B cell (primary cell): ENCODE data around the gene JPH2. TPM values are rescaled to one million over a fixed set of nuclear protein-coding genes. Genes with fewer than 3 reads are reported as not detected.
A peak's percentile ranks its signal among the peaks of the same experiment; 100 is the strongest.

Experiments used
- ATAC-seq: fragments of 200-7000 bp; cut with Tn5 transposase; one replicate; pipeline ENCODE4 v1.10.0; 2021; ENCODE audit warnings: low read depth, mild to moderate bottlenecking, moderate number of reproducible peaks, moderate library complexity
- CTCF ChIA-PET: fragments of 350-600 bp; sonication (Branson Sonifier 250); formaldehyde crosslinking; loops from one replicate; lab custom pipeline; 2021; ENCODE audit warnings: antibody characterized with exemption, inconsistent platforms; lab: Charles Lee
- POLR2A ChIA-PET: fragments of 350-600 bp; sonication (Branson Sonifier 250); formaldehyde crosslinking; loops from one replicate; lab custom pipeline; 2021; ENCODE audit warnings: antibody characterized with exemption; lab: Charles Lee
- DNase-seq: peaks from one replicate; pipeline ENCODE4 v3.0.0; 2013
- H2AFZ ChIP-seq: 2 replicates; pipeline ENCODE4 v1.6.1; 2012; ENCODE audit warnings: mild to moderate bottlenecking, low read depth, low read length; ENCODE audit not compliant: insufficient read depth, poor library complexity, severe bottlenecking
- H3K27ac ChIP-seq, 2 donors: 1 replicate in 1 of 2; 2 replicates in 1 of 2; pipeline ENCODE4 v1.5.1; 2012 to 2013; ENCODE audit warnings: low read length in 2 of 2, mild to moderate bottlenecking in 2 of 2, moderate library complexity in 1 of 2
- H3K27me3 ChIP-seq, 4 experiments: fragments of 200-600 bp in 1 of 4; sonication (generic) in 1 of 4; replicated peaks in 1 of 4; 1 replicate in 2 of 4; 2 replicates in 2 of 4; pipeline versions ENCODE4 v1.6.1 to v1.7.0; 2013 to 2016; ENCODE audit warnings: low read length in 3 of 4, mild to moderate bottlenecking in 2 of 4, mixed read lengths in 1 of 4, moderate library complexity in 1 of 4; ENCODE audit not compliant: insufficient read depth in 4 of 4, control insufficient read depth in 3 of 4; ENCODE audit errors: control extremely low read depth in 1 of 4
- H3K36me3 ChIP-seq, 2 experiments: replicated peaks in 1 of 2; 1 replicate in 1 of 2; 2 replicates in 1 of 2; pipeline versions ENCODE4 v1.6.1 to v1.7.1; 2013; ENCODE audit warnings: low read length in 1 of 2; ENCODE audit not compliant: insufficient read depth in 2 of 2, control insufficient read depth in 1 of 2; ENCODE audit errors: control extremely low read depth in 1 of 2, extremely low read depth in 1 of 2
- H3K4me1 ChIP-seq, 2 donors: fragments of 200-600 bp in 1 of 2; sonication (generic) in 1 of 2; 1 replicate in 1 of 2; 2 replicates in 1 of 2; pipeline versions ENCODE4 v1.5.1 to v1.6.1; 2013 to 2017; ENCODE audit warnings: low read length in 2 of 2; ENCODE audit not compliant: control insufficient read depth in 2 of 2, insufficient read depth in 2 of 2
- H3K4me2 ChIP-seq: replicated peaks from 2 replicates; pipeline ENCODE3; 2012; ENCODE audit warnings: mild to moderate bottlenecking, low read depth, low read length; ENCODE audit not compliant: poor library complexity, severe bottlenecking
- H3K4me3 ChIP-seq, 5 experiments: fragments of 200-600 bp in 1 of 5; sonication (generic) in 1 of 5; 1 replicate in 3 of 5; 2 replicates in 2 of 5; pipeline versions ENCODE4 v1.5.1 to v1.7.0; 2011 to 2016; ENCODE audit warnings: low read length in 4 of 5, mild to moderate bottlenecking in 4 of 5, low read depth in 2 of 5, control low read depth in 1 of 5, moderate library complexity in 1 of 5; ENCODE audit not compliant: insufficient read depth in 1 of 5; ENCODE audit errors: control extremely low read depth in 1 of 5, extremely low read depth in 1 of 5
- H3K79me2 ChIP-seq: fragments of 200-600 bp; sonication (generic); one replicate; pipeline ENCODE4 v1.6.0; 2016; ENCODE audit warnings: low read length; ENCODE audit not compliant: control insufficient read depth, insufficient read depth
- H3K9ac ChIP-seq: fragments of 200-600 bp; sonication (generic); 2 replicates; pipeline ENCODE4 v1.6.1; 2017; ENCODE audit warnings: mild to moderate bottlenecking, low read length, moderate library complexity
- H3K9me3 ChIP-seq, 3 donors: one replicate each; pipeline versions ENCODE4 v1.6.1 to v1.7.1; 2013; ENCODE audit warnings: low read length in 2 of 3; ENCODE audit not compliant: control insufficient read depth in 2 of 3, insufficient read depth in 1 of 3; ENCODE audit errors: control extremely low read depth in 1 of 3
- H4K20me1 ChIP-seq: 2 replicates; pipeline ENCODE4 v1.6.0; 2012; ENCODE audit warnings: mild to moderate bottlenecking, low read length; ENCODE audit not compliant: insufficient read depth, control insufficient read depth, poor library complexity, severe bottlenecking
- H3K27ac Mint-ChIP-seq: one replicate; pipeline ENCODE4 v1.8.0; 2021; ENCODE audit warnings: mixed read lengths
- H3K27me3 Mint-ChIP-seq: one replicate; pipeline ENCODE4 v1.8.0; 2021; ENCODE audit warnings: mixed read lengths
- H3K4me1 Mint-ChIP-seq: one replicate; pipeline ENCODE4 v1.8.0; 2021; ENCODE audit warnings: mixed read lengths
- H3K4me3 Mint-ChIP-seq: one replicate; pipeline ENCODE4 v1.8.0; 2021; ENCODE audit warnings: mixed read lengths
- H3K9me3 Mint-ChIP-seq: one replicate; pipeline ENCODE4 v1.8.0; 2022; ENCODE audit warnings: mixed read lengths; ENCODE audit not compliant: insufficient read depth
- CTCF ChIP-seq: fragments of 200-600 bp; IDR thresholded peaks from one replicate; pipeline ENCODE4 v1.8.0; 2022; ENCODE audit warnings: antibody characterized with exemption, mild to moderate bottlenecking
- EZH2 ChIP-seq: IDR thresholded peaks from 2 replicates; pipeline ENCODE4 v1.6.1; 2012; ENCODE audit warnings: borderline replicate concordance, low read depth, mild to moderate bottlenecking, moderate library complexity, low read length; ENCODE audit not compliant: insufficient read depth, poor library complexity, severe bottlenecking
- WGBS: methylation state at CpG from one replicate; pipeline ENCODE4 v1.1.5; 2013; ENCODE audit warnings: missing lambda C conversion rate; ENCODE audit not compliant: insufficient coverage; 5-methylcytosine and 5-hydroxymethylcytosine counted together
- intact Hi-C: fragments of 100-400 bp; cut with micrococcal nuclease; formaldehyde crosslinking; loops from one replicate; pipeline ENCODE4 v1.10.0; 2022
- polyA plus RNA-seq: library from polyadenylated mRNA; depleted of rRNA; stranded (reverse); fragments of >200 nt; gene quantifications from 2 replicates; pipeline ENCODE4 v1.2.3, GENCODE V29; 2012
- total RNA-seq, 2 donors: library from RNA; stranded (reverse); fragments of 120-200 nt in 1 of 2; gene quantifications; 1 replicate in 1 of 2; 2 replicates in 1 of 2; pipeline versions ENCODE4 v1.2.3 to v1.2.4, GENCODE V29; 2013 to 2022

Gene JPH2
- total and polyA plus RNA-seq, 2 donors (not counting 1 experiment from before 2014, with no cell fraction given): 0.10 TPM; not detected in 1

GRCh38 chr20:44215125-44215524 lies 28.1 kb upstream of the JPH2 start:
- H3K27ac ChIP-seq: no peak overlapping the region
- WGBS: 50% methylated on average over 7 of the region's 7 CpGs
- Mint-ChIP-seq H3K27me3 (no peaks in the 10 kb centered on the region), H3K9me3 (no peaks in the 10 kb centered on the region), H3K27ac (peak overlapping the region; percentile 42), H3K4me3 (no peak overlapping the region), H3K4me1 (peaks cover 49% of the 10 kb centered on the region)
- H3K9me3 ChIP-seq: no peaks in the 10 kb centered on the region
- intact Hi-C loops: loop anchor here (1.0 to 10.0 kb wide), 5 partner anchors 96 to 395 kb away; partner anchors contain the start of genes FITM2, PKIG and SERINC3
- peaks cover 9% of the 10 kb centered on the region for H4K20me1 ChIP-seq
- no peak for ATAC-seq
- peak; percentile 70 for DNase-seq
- CTCF ChIA-PET: interaction anchor here (1.4 to 9.2 kb wide), 9 partner anchors 10 to 395 kb away, joined by 3 to 216 read pairs (median 7); partner anchors contain the start of gene FITM2
- H3K36me3 ChIP-seq: peaks cover 0 to 3% of the 10 kb centered on the region in 2 experiments
- no peak overlapping the region for H2AFZ ChIP-seq
- no peaks in the 10 kb centered on the region for H3K27me3 ChIP-seq
- TF ChIP-seq EZH2 (no peak), CTCF (peak; percentile 80)
- no peak overlapping the region for H3K9ac ChIP-seq
- no peak overlapping the region for H3K4me3 ChIP-seq
- peaks cover 72% of the 10 kb centered on the region for H3K79me2 ChIP-seq
- POLR2A ChIA-PET: no interaction called here
- H3K4me2 ChIP-seq: no peak overlapping the region
- peaks cover 27 to 35% of the 10 kb centered on the region in 2 donors for H3K4me1 ChIP-seq

GRCh38 chr20:44212792-44213191 lies 25.8 kb upstream of the JPH2 start:
- Histone ChIP-seq H3K9me3 (no peaks in the 10 kb centered on the region), H4K20me1 (peaks cover 31% of the 10 kb centered on the region), H3K4me1 (peaks cover 31 to 41% of the 10 kb centered on the region in 2 donors), H3K9ac (no peak overlapping the region), H2AFZ (no peak overlapping the region), H3K4me2 (no peak overlapping the region), H3K36me3 (peaks cover 0 to 3% of the 10 kb centered on the region in 2 experiments), H3K79me2 (peaks cover 93% of the 10 kb centered on the region), H3K27ac (peak overlapping the region in 1 of 2 donors; percentile 99), H3K27me3 (no peaks in the 10 kb centered on the region), H3K4me3 (no peak overlapping the region)
- peaks cover 53% of the 10 kb centered on the region for H3K4me1 Mint-ChIP-seq
- no peak for ATAC-seq
- no peak for TF ChIP-seq EZH2
- no peak for TF ChIP-seq CTCF
- H3K4me3 Mint-ChIP-seq: no peak overlapping the region
- WGBS: 90% methylated on average over 2 of the region's 4 CpGs
- DNase-seq: no peak
- H3K27me3 Mint-ChIP-seq: no peaks in the 10 kb centered on the region
- no peaks in the 10 kb centered on the region for H3K9me3 Mint-ChIP-seq
- intact Hi-C loops: loop anchor here (5.0 to 10.0 kb wide), 3 partner anchors 372 to 1580 kb away; partner anchors contain the start of genes DNTTIP1, MYBL2, PKIG and WFDC3
- no peak overlapping the region for H3K27ac Mint-ChIP-seq
- ChIA-PET POLR2A (no interaction called here), CTCF (interaction anchor here (1.0 to 9.2 kb wide), 4 partner anchors 96 to 399 kb away, joined by 3 to 216 read pairs (median 6); partner anchors contain the start of gene FITM2)
